SK-N-MC (cell line): ENCODE results near the gene ATG12.
A peak's percentile ranks its signal among the peaks of the same experiment; 100 is the strongest.

Experiments used
- DNase-seq: peaks from one replicate; pipeline ENCODE4 v3.0.0-alpha.2; 2011; ENCODE audit warnings: low read depth, low spot score
- H3K27ac ChIP-seq: fragments of 200-600 bp; sonication (generic); 2 replicates; pipeline ENCODE4 v1.5.1; 2016; ENCODE audit warnings: mixed run types
- H3K36me3 ChIP-seq: fragments of 200-600 bp; sonication (generic); 2 replicates; pipeline ENCODE4 v1.6.1; 2017; ENCODE audit warnings: antibody characterized with exemption, low read length, mixed read lengths; ENCODE audit not compliant: insufficient read depth
- H3K4me3 ChIP-seq: fragments of 200-600 bp; sonication (generic); 2 replicates; pipeline ENCODE4 v1.5.1; 2016
- H3K9ac ChIP-seq: fragments of 200-600 bp; sonication (generic); 2 replicates; pipeline ENCODE4 v1.8.0; 2017; ENCODE audit warnings: mixed run types, mixed read lengths; ENCODE audit not compliant: insufficient read length
- H3K9me3 ChIP-seq: fragments of 200-600 bp; sonication (generic); 2 replicates; pipeline ENCODE4 v1.6.1; 2017; ENCODE audit warnings: low read depth, mild to moderate bottlenecking, antibody characterized with exemption, low read length, moderate library complexity, mixed read lengths
- EZH2 ChIP-seq: fragments of 200-600 bp; sonication (generic); IDR thresholded peaks from one replicate; pipeline ENCODE4 v1.6.1; 2017; ENCODE audit warnings: antibody characterized with exemption
- FOXP2 ChIP-seq: optimal IDR thresholded peaks from 2 replicates; pipeline ENCODE3; 2011; ENCODE audit warnings: mild to moderate bottlenecking, moderate library complexity; ENCODE audit not compliant: insufficient read depth; ENCODE audit errors: extremely low read length, control extremely low read depth
- POLR2AphosphoS5 ChIP-seq: IDR thresholded peaks from 2 replicates; pipeline ENCODE4 v1.6.1; 2012; ENCODE audit warnings: mild to moderate bottlenecking, low read depth, low read length, borderline replicate concordance

ATG12 gene

GRCh38 chr5:115849258-115849798 lies 8.0 kb upstream of the ATG12 start:
- Histone ChIP-seq H3K9ac (no peak overlapping the region), H3K36me3 (peaks cover 6% of the 10 kb centered on the region), H3K27ac (no peak overlapping the region), H3K4me3 (no peak overlapping the region), H3K9me3 (0 out of 2 replicates have a peak, but pooled peaks cover 4% of the 10 kb centered on the region)
- DNase-seq = no peak
- TF ChIP-seq FOXP2 (no peak), EZH2 (no peak), POLR2AphosphoS5 (no peak)

GRCh38 chr5:115847290-115847689 lies 5.9 kb upstream of the ATG12 start:
- Histone ChIP-seq H3K9me3 (no peaks in the 10 kb centered on the region), H3K36me3 (no peaks in the 10 kb centered on the region), H3K4me3 (no peak overlapping the region), H3K27ac (no peak overlapping the region), H3K9ac (no peak overlapping the region)
- no peak for DNase-seq
- no peak for TF ChIP-seq POLR2AphosphoS5

- no peak overlapping the region for H3K9ac ChIP-seq
- TF ChIP-seq EZH2 (no peak), FOXP2 (no peak), POLR2AphosphoS5 (no peak)
- H3K36me3 ChIP-seq = no peaks in the 10 kb centered on the region
- H3K4me3 ChIP-seq = no peak overlapping the region
- H3K9me3 ChIP-seq = no peaks in the 10 kb centered on the region
- no peak overlapping the region for H3K27ac ChIP-seq
- no peak for DNase-seq
Measured at GRCh38 chr5:115844321-115844817, 3.0 kb upstream of the ATG12 start.

- TF ChIP-seq EZH2 (no peak), FOXP2 (no peak)
- no peaks in the 10 kb centered on the region for H3K36me3 ChIP-seq
- no peak overlapping the region for H3K27ac ChIP-seq
- no peaks in the 10 kb centered on the region for H3K9me3 ChIP-seq
- peak overlapping the region; percentile 96 for H3K9ac ChIP-seq
- DNase-seq = no peak
- peak overlapping the region; percentile 99 for H3K4me3 ChIP-seq
Measured at GRCh38 chr5:115843444-115844130, 2.2 kb upstream of the ATG12 start.

- no peak for DNase-seq
- H3K4me3 ChIP-seq = peak overlapping the region; percentile 99
- no peaks in the 10 kb centered on the region for H3K9me3 ChIP-seq
- TF ChIP-seq FOXP2 (no peak), POLR2AphosphoS5 (no peak), EZH2 (no peak)
- H3K9ac ChIP-seq = peak overlapping the region; percentile 96
- H3K27ac ChIP-seq = no peak overlapping the region
- H3K36me3 ChIP-seq = peaks cover 4% of the 10 kb centered on the region
Measured at GRCh38 chr5:115842952-115843351, 1.6 kb upstream of the ATG12 start.

GRCh38 chr5:115842089-115842935 lies 947 bp upstream of the ATG12 start:
- Histone ChIP-seq H3K4me3 (peak overlapping the region; percentile 99), H3K9me3 (no peaks in the 10 kb centered on the region), H3K9ac (peak overlapping the region; percentile 96), H3K27ac (peak overlapping the region; percentile 97), H3K36me3 (peaks cover 10% of the 10 kb centered on the region)
- TF ChIP-seq EZH2 (no peak), POLR2AphosphoS5 (no peak), FOXP2 (no peak)
- no peak for DNase-seq

GRCh38 chr5:115840873-115841272 lies 492 bp downstream of the ATG12 start:
- Histone ChIP-seq H3K36me3 (peaks cover 25% of the 10 kb centered on the region), H3K9ac (peak overlapping the region; percentile 96), H3K4me3 (peak overlapping the region; percentile 99), H3K27ac (peak overlapping the region; percentile 97), H3K9me3 (no peaks in the 10 kb centered on the region)
- no peak for DNase-seq
- TF ChIP-seq POLR2AphosphoS5 (no peak), FOXP2 (no peak), EZH2 (no peak)

GRCh38 chr5:115838885-115839518 lies 2.4 kb downstream of the ATG12 start:
- Histone ChIP-seq H3K9ac (peak overlapping the region; percentile 39), H3K36me3 (peaks cover 43% of the 10 kb centered on the region), H3K9me3 (no peaks in the 10 kb centered on the region), H3K4me3 (peak overlapping the region; percentile 99), H3K27ac (no peak overlapping the region; the same call in 1 of the 2 replicates)
- TF ChIP-seq POLR2AphosphoS5 = no peak
- TF ChIP-seq FOXP2 = no peak
- no peak for TF ChIP-seq EZH2
- DNase-seq = no peak
